GM19238 (cell line): ENCODE results near the gene DNER.
"Not testable (repeated sequence)": the region's sequence is repeated elsewhere in the genome, so short reads cannot be mapped to it uniquely, and the experiment has no call there.

ENCODE experiments used
- DNase-seq: peaks from one replicate; pipeline ENCODE4 v3.0.0; 2011; ENCODE audit warnings: low spot score; ENCODE audit not compliant: insufficient read length

DNER gene

DNA sequence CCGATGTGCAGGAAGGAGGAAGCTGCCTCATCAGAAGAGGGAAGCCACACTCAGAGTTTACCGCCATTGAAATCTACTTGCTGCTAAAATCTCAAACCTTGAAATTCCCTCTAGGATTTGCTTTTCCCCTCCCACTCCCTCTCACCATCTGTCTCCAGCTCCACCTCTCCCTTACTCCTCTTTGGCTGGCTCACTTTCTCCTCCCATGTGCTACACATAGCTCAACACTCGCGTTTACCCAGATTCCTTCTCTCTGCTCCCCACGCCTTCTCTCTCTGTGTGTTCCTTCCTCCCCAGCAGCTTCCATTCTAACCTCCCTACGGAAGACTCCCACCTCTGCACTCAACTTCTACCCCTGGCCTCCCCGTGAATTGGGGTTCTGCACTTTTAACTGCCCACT lies 143.1 kb downstream of the DNER start:
- no peak for DNase-seq

DNA sequence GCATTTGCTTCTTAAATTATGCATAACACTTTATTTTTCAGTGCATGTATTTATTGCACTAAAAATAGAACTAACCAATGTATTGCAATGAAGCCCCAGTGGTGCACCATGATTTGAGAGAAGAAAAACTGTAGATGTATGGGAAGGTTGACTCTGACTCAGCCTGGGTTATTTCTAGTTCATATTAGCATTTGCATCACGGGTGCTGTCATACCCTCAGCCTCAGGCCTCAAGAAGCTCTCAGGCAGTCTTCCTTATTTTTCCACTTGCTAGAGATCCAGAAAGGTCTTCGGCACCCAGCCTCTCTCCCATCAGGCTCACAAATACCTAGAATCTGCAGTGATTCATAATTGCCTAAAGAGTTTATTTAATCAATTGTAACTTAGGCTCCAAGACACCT lies 148.0 kb downstream of the DNER start:
- no peak for DNase-seq

DNA sequence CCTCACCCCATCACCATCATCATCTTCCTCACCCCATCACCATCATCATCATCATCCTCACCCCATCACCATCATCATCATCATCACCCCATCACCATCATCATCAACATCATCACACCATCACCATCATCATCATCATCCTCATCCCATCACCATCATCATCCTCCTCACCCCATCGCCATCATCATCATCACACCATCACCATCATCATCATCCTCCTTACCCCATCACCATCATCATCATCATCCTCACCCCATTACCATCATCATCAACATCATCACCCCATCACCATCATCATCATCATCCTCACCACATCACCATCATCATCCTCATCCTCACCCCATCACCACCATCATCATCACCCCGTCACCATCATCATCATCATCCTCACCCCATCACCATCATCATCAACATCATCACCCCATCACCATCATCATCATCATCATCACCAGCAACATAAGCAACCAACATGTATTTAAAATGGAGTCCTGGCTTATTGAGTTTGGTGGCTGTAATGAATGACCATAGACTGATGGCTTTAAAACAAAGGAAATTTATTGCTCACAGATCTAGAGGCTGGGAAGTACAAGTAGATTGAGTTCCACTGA lies 150.0 kb downstream of the DNER start:
- no peak for DNase-seq

DNA sequence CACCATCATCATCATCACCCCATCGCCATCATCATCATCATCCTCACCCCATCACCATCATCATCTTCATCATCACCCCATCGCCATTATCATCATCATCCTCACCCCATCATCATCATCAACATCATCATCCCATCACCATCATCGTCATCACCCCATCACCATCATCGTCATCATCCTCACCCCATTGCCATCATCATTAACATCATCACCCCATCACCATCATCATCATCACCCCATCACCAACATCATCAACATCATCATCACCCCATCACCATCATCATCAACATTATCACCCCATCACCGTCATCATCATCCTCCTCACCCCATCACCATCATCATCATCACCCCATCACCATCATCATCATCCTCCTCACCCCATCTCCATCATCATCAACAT lies 151.0 kb downstream of the DNER start:
- DNase-seq = no peak

DNA sequence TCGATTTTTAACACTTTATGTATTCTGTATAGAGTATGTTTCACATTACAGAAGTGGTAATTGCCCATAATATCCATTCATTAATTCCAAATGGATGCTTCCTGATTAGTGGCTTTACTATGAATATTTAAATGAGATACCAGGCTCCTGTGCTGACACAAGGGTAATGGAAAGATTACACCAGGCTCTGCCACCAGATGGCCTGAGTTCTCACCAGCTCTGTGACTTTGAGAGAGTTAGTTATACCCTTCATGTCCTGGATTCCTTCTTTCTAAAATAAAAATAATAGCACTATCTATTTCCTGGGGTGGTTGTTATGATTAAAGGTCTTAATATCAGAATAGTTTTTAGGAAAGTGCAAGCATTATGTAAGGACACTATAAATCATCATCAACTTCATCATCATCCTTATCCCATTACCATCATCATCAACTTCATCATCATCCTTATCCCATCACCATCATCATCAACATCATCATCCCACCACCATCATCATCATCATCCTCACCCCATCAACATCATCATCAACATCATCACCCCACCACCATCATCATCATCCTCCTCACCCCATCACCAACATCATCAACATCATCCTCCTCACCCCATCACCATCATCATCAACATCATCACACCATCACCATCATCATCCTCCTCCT lies 151.8 kb downstream of the DNER start:
- no peak for DNase-seq

DNA sequence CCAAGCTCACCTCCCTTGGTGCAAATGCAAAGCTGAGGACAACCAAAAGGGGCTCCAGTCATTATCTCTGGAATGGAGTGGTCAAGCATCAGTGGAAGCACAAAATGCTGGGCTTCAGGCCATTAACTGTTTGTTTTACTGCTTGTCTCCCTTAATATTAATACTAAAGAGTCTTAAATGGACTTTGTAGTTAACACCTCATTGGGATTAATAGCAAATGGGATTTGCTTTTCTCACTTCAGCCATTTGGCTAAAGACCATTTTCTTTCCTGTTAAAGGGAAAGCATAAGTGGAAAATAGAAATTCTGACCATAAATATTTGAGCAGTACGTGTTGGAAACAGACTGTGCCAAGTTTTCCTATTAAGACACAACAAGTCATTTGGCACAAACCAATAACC lies 154.4 kb downstream of the DNER start:
- no peak for DNase-seq

GRCh38 chr2:229553091-229553490 lies 161.3 kb downstream of the DNER start:
- DNase-seq = no peak

DNA sequence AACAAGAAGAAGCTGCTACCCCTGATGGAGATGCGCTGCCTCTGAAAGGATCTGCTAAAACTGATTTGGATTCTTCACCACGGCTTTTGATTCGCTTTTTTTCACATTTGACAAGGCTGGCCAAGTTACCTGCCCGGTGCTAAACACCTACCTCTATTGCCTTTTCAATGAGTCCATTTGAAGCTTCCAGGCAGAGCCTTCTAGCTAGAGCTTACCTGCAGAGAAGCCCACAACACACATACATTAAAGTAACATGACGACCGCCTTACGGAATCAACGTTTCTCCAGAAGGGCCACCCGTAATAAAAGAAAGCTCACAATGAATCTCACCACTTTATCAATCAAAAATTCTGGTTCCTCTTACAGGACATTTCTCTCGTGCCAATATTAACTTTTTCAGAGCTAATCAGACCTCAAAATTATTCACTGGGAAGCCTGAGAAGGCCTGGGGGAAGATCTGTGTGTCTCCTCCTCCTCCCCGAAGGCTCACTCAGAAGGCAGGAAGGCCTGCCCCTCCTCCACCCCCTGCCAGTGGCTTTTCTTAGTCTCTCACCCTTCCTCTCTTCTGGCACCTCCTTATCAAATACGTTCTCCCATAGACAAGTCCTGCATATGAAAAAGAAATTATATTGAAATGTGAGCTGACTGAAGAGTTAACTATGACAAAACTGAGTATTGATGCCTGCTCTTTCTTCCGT lies 171.0 kb downstream of the DNER start:
- DNase-seq = no peak

GRCh38 chr2:229539628-229540027 lies 174.7 kb downstream of the DNER start:
- DNase-seq = no peak

- DNase-seq = no peak
Measured at GRCh38 chr2:229531594-229531993, 182.8 kb downstream of the DNER start.

DNA sequence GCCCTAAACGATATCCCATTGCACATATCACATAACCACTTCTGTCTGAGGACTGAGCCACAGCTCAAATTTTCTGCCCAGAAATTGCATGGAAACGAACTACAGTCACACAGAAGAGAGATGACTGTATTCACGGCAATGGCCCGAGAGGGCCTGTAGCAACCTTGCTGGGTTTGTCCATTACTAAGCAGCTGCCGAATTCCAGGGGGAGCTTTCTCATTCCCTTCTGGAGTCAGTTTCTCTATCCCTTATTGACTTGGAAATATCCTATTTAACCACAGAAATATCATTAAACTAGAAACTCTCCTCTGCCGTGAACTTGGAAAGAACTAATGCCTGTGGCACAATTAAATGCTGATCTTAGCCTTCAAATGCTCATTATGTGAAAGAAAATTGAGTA lies 183.9 kb downstream of the DNER start:
- no peak for DNase-seq

GRCh38 chr2:229528846-229529245 lies 185.5 kb downstream of the DNER start:
- DNase-seq = no peak

- no peak for DNase-seq
Measured at GRCh38 chr2:229526951-229527350, 187.4 kb downstream of the DNER start.

DNA sequence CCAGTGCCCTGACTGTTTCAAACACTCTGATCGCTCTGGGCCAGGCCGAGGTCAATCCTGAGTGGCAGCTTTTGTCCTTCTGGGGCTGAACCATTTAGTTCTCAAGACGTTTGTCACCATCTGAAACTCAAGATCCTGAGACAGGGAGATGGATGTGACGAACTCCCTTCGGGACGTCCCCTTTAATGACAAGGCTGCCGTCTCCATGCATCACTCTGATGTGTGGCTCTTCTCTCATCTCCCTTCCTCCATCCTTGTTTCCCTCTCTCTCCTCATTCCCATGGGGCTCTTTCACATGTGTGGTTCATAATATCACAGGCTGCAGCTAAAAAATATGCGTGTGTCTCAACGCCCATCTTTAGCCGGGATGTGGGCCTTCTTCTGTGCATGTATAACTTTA lies 189.6 kb downstream of the DNER start:
- no peak for DNase-seq

DNA sequence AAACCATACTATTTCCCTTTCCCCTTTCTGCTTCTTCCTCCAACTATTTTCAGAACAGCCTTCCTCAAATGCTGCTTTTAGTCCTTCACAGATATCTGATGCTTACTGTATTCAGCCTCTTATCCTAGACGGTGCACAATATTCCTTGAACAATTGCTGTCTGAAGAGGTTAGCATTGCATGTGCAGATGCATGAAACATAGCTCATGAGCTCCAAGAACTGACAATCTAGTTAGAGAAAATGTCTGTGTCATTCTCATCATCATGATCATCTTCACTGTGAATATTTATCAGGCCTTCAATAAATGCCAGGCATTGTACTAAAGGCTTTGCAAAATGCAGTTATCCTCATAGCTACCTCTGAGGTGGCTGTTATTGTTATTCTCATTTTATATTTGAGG lies 190.7 kb downstream of the DNER start:
- DNase-seq = no peak

DNA sequence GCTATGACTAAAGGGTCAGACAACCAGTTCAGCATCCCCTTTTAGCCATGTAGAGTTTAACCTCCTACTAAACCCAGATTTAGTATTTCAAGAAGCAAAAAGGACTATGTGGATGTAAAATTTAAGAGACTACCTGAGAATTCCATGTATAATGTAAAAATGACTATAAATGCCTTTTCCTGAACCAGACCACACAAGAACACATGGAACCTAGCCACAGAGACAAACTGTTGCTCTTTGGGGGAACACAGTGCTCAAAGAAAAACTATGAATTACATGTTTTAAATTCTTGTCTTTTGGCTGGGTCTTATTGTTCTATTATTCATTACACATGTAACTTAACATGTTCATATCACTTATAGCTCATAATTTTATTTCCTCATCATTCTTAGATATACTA lies 192.8 kb downstream of the DNER start:
- DNase-seq = no peak

- no peak for DNase-seq
Measured at GRCh38 chr2:229520691-229521096, 193.7 kb downstream of the DNER start.

DNA sequence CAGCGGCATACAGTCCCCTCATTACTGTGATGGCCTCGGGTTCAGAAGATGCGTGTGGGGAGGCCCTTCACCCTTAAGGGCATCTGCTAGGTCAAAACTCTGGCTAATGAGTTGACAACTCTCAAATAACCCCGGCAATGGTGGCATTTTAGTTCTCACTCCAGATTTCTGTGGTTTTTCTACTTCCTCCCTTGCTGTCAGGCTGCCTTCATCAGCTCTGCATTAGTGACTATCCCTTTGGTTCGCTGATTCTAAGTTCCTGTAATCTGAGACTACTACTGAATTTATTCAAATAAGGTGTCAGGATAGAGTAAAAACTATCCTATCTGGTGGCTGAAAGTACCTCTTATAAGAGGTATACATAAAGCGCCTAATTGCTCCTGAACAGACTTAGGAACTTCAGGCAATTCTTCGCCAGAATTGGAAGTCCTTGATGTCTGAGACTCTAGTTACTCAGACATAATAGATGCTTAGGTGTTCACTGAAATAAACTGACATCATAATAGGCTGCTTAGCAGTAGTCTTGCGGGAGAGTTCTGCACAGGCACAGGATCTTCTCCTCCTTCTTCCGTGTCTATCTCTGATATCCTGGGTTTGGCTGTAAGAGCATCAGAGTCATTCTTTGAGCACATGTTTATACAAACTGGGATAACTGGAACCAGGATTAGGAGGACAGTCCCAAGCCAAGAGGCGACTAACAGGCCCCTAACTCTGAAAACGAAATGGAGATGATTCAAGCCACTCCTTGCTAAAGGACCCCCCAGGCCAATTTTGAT lies 194.5 kb downstream of the DNER start:
- DNase-seq = no peak

DNA sequence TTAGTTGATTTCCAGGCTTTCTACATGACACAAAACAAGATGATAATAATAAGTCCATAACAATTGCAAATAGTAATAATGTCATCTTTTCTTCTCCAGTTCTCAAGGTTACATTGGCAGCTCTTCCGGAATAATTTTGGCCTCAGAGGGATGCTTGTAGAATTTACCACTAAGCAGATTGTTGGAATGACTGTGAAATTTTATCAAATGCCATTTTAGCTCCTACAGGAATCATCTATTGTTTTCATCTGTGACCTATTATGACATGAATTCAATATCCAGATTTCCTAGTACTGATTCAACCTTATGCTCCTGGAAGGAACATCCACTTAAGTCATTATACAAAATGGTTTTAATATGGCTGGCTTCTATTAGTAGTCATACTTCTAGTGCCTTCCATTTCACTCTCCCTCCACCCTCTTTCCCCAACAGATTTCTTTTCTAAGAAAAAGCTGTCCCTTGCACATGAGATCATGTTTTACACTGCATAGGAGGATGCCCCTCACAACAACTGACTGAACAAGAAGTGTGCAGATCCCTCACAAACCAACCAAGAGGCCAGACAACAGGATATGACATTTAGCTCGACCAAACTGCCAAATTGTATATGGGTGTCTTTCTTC lies 200.0 kb downstream of the DNER start:
- no peak for DNase-seq

DNA sequence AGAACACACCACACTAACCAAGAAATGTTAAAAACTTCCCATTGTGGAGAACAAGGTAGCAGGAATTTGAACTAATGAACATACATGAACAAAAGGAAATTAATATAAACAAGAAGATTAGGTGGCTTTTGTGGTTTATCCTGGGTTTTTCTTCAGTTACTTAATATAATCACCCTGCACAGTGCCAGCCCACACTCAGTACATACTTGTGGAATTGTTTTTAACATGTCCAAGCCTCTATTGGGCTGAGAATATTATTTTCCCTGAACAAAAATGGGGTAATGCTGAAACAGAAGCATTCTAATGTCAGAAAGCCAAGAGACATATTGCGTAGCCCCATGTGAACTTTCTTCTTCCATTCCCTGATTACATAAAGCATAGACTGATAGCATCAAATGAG lies 202.8 kb downstream of the DNER start:
- no peak for DNase-seq

DNA sequence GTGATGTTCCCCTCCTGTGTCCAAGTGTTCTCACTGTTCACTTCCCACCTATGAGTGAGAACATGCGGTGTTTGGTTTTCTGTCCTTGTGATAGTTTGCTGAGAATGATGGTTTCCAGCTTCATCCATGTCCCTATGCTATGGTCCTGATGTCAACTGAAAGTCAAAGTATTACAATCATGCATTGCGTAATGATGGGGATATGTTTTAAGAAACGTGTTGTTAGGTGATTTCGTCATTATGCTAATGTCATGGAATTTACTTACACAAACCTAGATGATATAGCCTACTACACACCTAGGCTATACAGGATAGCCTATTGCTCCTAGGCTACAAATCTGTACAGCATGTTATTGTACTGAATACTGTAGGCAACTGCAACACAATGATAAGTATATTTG lies 207.7 kb downstream of the DNER start:
- DNase-seq = not testable (repeated sequence)
